GM21717 (cell line): ENCODE results near the gene MMP23B.
"Not testable (repeated sequence)": the region's sequence is repeated elsewhere in the genome, so short reads cannot be mapped to it uniquely, and the experiment has no call there.

ENCODE experiments used
- ATAC-seq: cut with Tn5 transposase; IDR thresholded peaks from one replicate; pipeline ENCODE4 v1.9.1; 2021; ENCODE audit warnings: mild to moderate bottlenecking, moderate library complexity; ENCODE audit not compliant: unreplicated experiment

Gene MMP23B

GRCh38 chr1:1664318-1664717, 32.3 kb downstream of the MMP23B start:
- not testable (repeated sequence) for ATAC-seq

DNA sequence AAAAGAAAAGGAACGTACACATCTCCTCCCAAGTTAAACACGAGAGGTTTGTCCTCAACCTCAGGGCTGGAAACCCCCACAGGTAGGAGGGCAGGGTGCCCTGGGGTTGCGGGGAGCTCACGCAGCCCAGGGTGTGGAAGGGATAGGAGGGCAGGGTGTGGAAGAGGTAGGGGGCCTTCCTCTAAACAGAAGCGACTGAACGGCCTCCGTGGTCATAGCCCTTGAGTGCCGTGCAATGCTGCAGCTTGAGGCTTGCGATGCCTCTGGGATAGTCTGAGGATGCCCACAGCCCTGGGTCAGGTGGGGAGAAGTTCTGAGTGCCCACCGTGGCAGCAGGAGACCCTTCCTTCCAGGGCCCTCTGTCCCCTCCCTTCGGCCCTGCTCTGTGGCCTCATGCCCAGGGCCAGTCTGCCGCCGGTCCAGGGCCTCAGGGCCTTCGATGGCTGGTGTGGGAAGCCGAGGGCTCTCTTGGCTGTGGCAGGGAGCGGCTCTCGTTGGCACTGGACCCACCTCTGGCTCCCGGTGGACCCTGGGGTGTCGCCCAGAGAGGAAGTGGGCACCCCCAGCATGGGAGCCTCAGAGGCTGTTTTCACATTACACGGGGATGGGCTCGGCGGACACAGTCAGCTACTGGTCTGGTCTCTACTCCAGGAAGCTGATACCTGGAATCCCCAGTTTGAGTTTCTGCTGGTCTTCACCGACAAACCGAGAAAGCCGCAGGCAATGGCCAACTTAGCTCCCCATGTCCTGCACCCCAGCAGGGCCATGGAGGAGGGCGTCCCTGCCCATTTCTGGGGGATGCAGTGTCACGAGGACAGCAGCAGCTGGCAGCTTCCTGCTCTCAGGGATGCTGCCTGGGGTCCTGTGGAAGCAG, 33.2 kb downstream of the MMP23B start:
- no peak for ATAC-seq

DNA sequence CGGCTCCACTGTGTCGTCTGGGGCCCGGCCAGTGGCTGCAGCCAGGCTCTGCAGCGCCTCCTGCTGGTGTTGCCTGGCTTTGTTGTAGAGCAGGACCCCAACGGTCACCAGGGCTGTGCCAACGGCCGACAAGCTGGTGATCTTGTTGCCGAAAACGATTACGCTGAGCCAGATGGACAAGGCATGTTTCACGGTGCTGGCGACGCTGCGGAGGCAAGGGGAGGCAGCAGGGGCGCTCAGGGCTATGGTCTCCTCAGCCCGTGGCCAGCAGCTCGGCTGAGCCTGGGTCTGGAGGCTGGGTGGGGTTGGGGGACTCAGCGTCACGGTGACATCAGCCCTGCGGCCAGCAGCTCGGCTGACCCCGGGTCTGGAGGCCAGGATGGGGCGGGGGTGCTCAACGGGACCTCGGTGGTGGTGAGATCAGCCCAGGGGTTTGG, 33.9 kb downstream of the MMP23B start:
- no peak for ATAC-seq

GRCh38 chr1:1666526-1666925, 34.6 kb downstream of the MMP23B start:
- ATAC-seq, result no peak

- no peak for ATAC-seq
Observed at GRCh38 chr1:1669468-1670440, 37.8 kb downstream of the MMP23B start.

DNA sequence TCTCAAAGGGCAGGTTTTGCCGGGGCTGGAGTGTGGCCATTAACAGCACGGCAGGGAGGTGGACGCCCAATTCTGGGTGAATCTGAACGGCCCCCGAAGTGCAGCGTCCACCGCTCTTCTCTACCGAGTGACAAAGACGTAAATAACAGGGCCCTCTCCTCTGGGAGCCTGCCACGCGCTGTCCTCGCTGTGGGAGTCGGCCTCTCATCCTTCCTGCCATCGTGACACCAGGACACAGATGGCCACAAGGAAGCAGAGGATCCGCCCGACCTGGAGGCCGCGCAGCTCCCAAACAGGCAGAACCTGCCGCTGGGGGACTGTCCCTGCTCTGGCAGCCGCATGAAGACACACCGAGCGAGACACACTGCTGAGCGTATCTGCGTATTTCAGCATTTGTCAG, 38.9 kb downstream of the MMP23B start:
- no peak for ATAC-seq

GRCh38 chr1:1671365-1672119, 39.6 kb downstream of the MMP23B start:
- ATAC-seq, result no peak

GRCh38 chr1:1672181-1672965, 40.4 kb downstream of the MMP23B start:
- no peak for ATAC-seq

- ATAC-seq, result not testable (repeated sequence)
Observed at GRCh38 chr1:1674806-1675205, 42.8 kb downstream of the MMP23B start.

- ATAC-seq, result not testable (repeated sequence)
Observed at GRCh38 chr1:1675218-1675617, 43.2 kb downstream of the MMP23B start.

GRCh38 chr1:1676087-1676486, 44.1 kb downstream of the MMP23B start:
- ATAC-seq, result not testable (repeated sequence)

- peak; percentile 62 for ATAC-seq
Observed at GRCh38 chr1:1677718-1678580, 46.0 kb downstream of the MMP23B start.

GRCh38 chr1:1678581-1679380, 46.8 kb downstream of the MMP23B start:
- ATAC-seq, result no peak

DNA sequence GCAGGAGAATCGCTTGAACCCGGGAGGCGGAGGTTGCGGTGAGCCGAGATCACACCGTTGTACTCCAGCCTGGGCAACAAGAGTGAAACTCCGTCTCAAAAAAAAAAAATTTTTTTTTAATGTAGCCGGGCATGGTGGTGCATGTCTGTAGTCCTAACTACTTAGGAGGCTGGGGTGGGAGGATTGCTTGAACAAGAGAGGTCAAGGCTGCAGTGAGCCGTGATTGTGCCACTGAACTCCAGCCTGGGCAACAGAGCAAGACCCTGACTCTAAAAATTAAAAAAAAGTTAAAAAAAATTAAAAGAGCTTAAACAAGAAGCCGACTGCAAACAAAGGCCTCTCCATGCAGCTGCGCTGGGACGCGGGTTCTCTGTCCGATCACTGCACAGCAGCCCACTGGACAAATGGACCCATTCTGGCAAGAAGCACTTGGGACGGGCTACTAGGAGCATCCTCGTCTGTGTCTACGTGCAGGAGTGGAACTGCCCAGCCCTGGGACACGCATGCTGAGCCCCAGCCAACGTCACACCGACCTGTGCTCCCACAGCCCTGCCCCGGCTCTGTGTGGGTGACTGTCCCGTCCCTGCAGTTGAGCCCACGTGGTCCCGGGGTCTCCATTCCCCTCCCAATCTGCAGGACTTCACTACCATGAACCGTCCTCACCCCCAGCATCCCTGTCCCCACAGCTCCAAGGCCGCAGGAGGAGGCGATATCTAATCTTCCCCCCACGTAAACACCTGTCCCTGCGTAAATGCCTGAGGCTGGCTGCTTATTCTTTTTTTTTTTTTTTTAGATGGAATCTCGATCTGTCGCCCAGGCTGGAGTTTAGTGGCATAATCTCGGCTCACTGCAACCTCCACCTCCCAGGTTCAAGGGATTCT, 48.3 kb downstream of the MMP23B start:
- ATAC-seq, result no peak

DNA sequence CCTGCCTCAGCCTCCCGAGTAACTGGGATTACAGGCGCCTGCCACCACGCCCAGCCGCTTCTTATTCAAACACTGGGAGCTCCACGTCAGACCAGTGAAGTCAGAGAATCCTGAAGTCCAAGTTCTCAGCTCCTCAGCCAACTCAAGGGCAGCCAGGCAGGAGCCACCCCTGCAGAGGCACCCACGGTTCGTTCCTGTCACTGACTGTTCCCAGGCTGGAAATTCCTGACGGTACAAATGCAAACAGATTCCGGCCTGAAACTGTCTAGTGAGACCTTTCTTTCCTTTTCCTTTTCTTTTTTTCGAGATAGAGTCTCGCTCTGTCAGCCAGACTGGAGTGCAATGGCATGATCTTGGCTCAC, 48.9 kb downstream of the MMP23B start:
- ATAC-seq, result no peak

DNA sequence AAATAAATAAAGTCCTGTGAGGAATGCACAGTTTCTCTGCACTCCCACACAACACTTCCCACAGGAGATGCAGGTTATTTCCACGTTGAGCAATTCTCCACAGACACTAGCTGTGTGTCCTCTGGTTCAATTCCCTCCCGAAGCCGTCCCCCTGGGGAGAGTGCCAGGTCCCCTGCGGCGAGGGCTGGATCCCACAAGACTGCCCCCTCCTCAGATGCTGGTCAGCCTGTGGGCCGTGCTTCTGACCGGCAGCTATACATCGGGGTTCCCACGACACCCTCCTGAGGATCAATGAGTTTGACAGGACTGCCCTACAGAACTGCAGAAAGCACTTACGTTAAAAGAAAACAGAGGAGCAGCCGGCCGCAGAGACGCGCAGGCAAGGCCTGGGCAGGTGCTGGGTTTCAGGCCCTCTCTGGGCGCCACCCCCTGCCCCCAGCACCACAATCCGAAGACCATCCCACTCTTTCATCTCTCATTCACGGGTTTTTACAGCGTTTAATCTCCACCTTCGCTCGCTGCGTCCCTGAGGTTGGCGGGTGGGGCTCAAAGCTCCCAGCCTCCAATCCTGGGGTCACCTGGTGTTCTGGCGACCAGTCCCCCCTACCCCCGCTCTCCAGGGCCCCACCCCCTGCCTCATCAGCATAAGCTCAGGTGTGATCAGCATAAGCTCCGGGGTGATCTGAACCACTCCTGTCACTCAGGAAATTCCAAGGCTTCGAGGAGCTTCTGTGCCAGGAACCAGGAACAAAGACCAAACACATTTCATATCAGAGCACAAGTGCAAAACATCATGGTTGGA, 51.3 kb downstream of the MMP23B start:
- no peak for ATAC-seq
